Diencephalon (tissue), 1 donor: Measurements from ENCODE around the gene MREG. TPM values are rescaled to one million over a fixed set of nuclear protein-coding genes. Genes with fewer than 3 reads are reported as not detected.

Experiments
- total RNA-seq: library from RNA; depleted of rRNA; stranded (reverse); fragments of >200 nt; gene quantifications from one replicate; pipeline ENCODE4 v1.2.3, GENCODE V29; 2014

MREG gene
- 4.6 TPM for total RNA-seq

GRCh38 chr2:216013080-216013909 is at the start of gene MREG:
Gene MREG, minus strand, starts transcription at chr2:216013551. Its CDS starts 224 bp downstream, at chr2:216013327.

Other genes starting within 250 kb of the MREG start
- 29.3 TPM for gene PECR, start 68.3 kb upstream of the MREG start, total RNA-seq
- 30.7 TPM for gene TMEM169, start 68.4 kb upstream of the MREG start, total RNA-seq
- gene XRCC5, start 95.8 kb upstream of the MREG start, total RNA-seq, result 335 TPM